Subcutaneous adipose tissue (tissue), 4 donors: Measurements from ENCODE around the gene NDST3. TPM values are rescaled to one million over a fixed set of nuclear protein-coding genes. Genes with fewer than 3 reads are reported as not detected.

Experiments
- CTCF ChIP-seq: fragments of 450-650 bp; IDR thresholded peaks from one replicate; pipeline ENCODE4 v1.5.1; 2016; ENCODE audit warnings: low read depth, mild to moderate bottlenecking, control low read depth, antibody characterized with exemption, moderate library complexity
- total RNA-seq, 4 donors: library from RNA; depleted of rRNA; stranded (reverse); fragments of >200 nt; gene quantifications; one replicate each; pipeline ENCODE4 v1.1.0, GENCODE V29; 2016

Gene NDST3
- total RNA-seq, 4 donors from 2014 or later, result not detected

DNA sequence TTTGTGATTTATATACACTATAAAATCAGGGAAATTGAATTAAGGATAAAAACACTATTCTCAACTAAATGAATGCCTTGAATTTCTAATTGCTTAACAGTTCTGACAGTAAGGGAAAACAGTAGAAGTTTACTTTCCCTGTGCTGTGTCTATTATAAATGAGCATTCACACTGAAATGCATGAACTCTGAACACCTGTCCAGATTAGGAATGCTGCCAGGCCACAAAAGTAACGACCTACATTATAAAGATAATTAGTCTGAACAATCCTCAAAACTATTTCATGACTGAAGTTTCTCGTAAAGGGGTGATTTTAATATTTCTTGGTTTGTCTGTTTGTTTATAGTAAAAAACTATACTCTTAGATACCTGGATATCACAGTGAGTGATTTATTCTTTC lies 2.0 kb downstream of the NDST3 start:
- TF ChIP-seq CTCF, result no peak

GRCh38 chr4:118037955-118038354 lies 3.7 kb downstream of the NDST3 start:
- TF ChIP-seq CTCF, result no peak

GRCh38 chr4:118046323-118046722 lies 12.0 kb downstream of the NDST3 start:
- no peak for TF ChIP-seq CTCF

GRCh38 chr4:118047043-118047442 lies 12.8 kb downstream of the NDST3 start:
- no peak for TF ChIP-seq CTCF

GRCh38 chr4:118058955-118059354 lies 24.7 kb downstream of the NDST3 start:
- no peak for TF ChIP-seq CTCF

- TF ChIP-seq CTCF, result no peak
Measured at GRCh38 chr4:118059397-118059796, 25.1 kb downstream of the NDST3 start.

- TF ChIP-seq CTCF, result no peak
Measured at GRCh38 chr4:118076958-118077766, 42.9 kb downstream of the NDST3 start.
